ENCODE results near the gene ATP8A2. TPM values are rescaled to one million over a fixed set of nuclear protein-coding genes. Genes with fewer than 3 reads are reported as not detected.

ATP8A2 gene
- total RNA-seq, 1 experiment from 2014 or later, result 5.2 TPM

DNA sequence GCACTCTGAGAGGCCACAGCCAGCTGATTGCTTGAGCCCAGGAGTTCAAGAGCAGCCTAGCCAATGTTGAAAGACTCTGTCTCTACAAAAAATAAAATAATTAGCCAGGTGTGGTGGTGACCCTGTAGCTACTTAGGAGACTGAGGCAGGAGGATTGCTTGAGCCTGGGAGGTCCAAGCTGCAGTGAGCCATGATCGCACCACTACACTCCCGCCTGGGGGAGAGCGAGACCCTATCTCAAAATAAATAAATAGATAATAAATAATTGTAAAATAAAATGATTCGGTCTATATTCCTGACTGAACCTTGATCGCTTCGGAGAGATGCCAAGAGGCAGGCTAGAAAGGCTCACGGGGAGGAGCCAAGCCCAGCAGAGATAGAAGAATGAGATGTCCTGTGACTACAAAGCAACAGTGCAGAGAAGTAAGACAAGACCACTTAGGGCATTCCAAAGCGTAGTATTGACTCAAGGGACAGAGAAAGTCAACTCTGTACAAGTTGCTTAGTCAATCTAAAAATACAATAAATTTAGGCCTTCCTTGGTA lies 667.2 kb downstream of the ATP8A2 start:
- Mint-ChIP-seq H3K4me1 (0 out of 2 replicates have a peak, but pooled peaks cover 4% of the 10 kb centered on the region), H3K36me3 (peaks cover 7% of the 10 kb centered on the region), H3K27me3 (ENCODE audit: low read depth) (no peaks in the 10 kb centered on the region), H3K27ac (no peak overlapping the region), H3K9me3 (peaks cover 7% of the 10 kb centered on the region), H3K4me3 (no peak overlapping the region)
- ATAC-seq (no peak), DNase-seq (ENCODE audit: low spot score) (no peak)
- ChIA-PET CTCF (interaction anchor here (3.1 kb wide), 1 partner anchor 209 kb away, joined by 19 read pairs; no protein-coding TSS in a partner anchor), POLR2A (no interaction called here)
- no peak for TF ChIP-seq HMGA2 (CRISPR knock-in tag; IDR thresholded peaks at IDR 0.05)

DNA sequence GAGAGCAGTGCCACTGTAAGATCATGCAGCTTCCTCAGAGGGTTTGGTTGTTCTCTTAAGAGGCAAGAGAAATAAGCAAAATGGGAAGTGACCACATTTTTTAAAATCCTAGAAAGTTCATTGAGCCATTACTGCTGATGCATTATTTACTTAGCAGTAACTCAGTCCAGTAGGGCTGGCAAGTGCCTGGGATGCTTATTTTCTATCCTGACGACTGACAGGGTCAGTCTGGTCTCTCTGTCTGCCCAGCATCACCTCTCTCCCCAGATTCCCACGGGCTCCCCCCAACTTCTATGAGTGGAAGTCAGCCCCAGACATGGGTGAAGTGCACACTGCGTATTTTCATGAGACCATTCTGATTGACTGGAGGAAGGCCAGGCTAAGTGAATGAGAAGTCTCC lies 669.7 kb downstream of the ATP8A2 start:
- no peak for ATAC-seq
- DNase-seq (ENCODE audit: low spot score), result no peak
- no peak for TF ChIP-seq ZNF396 (CRISPR knock-in tag; IDR thresholded peaks at IDR 0.05; ENCODE audit: borderline replicate concordance)
- TF ChIP-seq, protein P1, sequence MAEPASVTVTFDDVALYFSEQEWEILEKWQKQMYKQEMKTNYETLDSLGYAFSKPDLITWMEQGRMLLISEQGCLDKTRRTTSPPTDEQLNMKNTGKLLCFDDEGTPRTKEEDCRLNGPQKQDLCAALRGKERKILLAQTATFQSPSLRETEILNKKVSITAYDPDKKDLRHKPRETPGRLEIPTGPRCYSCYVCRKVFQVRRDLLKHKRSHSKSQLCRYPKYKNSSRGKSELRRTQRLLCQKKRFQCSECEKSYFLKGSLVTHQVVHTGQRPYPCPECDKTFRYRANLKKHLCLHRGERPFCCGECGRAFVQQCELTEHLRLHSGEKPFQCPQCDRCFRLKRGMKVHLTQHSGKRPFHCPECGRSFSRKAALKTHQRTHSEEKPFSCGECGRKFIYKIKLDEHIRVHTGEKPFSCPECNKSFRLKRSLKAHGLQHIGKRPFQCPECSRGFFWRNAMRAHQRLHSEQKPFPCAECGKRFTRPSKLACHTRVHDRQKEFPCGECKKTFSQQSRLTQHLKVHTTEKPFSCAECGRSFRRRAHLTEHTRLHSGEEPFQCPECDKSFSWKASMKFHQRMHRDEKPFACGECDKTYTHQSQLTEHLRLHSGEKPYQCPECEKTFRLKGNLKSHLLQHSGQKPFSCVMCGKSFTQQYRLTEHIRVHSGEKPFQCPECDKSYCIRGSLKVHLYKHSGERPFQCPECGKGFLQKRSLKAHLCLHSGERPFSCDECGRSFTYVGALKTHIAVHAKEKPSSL (CRISPR knock-in tag; conservative IDR thresholded peaks at IDR 0.05), result no peak
- no peak for TF ChIP-seq ELF4 (CRISPR knock-in tag; IDR thresholded peaks at IDR 0.05; ENCODE audit: low read depth)
- TF ChIP-seq, protein P2, sequence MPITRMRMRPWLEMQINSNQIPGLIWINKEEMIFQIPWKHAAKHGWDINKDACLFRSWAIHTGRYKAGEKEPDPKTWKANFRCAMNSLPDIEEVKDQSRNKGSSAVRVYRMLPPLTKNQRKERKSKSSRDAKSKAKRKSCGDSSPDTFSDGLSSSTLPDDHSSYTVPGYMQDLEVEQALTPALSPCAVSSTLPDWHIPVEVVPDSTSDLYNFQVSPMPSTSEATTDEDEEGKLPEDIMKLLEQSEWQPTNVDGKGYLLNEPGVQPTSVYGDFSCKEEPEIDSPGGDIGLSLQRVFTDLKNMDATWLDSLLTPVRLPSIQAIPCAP (CRISPR knock-in tag; IDR thresholded peaks at IDR 0.05), result no peak
- TF ChIP-seq ZNF138 (CRISPR knock-in tag; conservative IDR thresholded peaks at IDR 0.05), result no peak
- TF ChIP-seq ZNF263 (CRISPR knock-in tag; IDR thresholded peaks at IDR 0.05; ENCODE audit: low read depth), result no peak
- no peak for TF ChIP-seq NFATC4 (CRISPR knock-in tag; IDR thresholded peaks at IDR 0.05)
- TF ChIP-seq MXD4 (CRISPR knock-in tag; IDR thresholded peaks at IDR 0.05; ENCODE audit: borderline replicate concordance), result no peak
- TF ChIP-seq HMGA2 (CRISPR knock-in tag; IDR thresholded peaks at IDR 0.05), result no peak
- TF ChIP-seq ESRRA (CRISPR knock-in tag; IDR thresholded peaks at IDR 0.05; ENCODE audit: borderline replicate concordance), result no peak
- TF ChIP-seq, protein P3, sequence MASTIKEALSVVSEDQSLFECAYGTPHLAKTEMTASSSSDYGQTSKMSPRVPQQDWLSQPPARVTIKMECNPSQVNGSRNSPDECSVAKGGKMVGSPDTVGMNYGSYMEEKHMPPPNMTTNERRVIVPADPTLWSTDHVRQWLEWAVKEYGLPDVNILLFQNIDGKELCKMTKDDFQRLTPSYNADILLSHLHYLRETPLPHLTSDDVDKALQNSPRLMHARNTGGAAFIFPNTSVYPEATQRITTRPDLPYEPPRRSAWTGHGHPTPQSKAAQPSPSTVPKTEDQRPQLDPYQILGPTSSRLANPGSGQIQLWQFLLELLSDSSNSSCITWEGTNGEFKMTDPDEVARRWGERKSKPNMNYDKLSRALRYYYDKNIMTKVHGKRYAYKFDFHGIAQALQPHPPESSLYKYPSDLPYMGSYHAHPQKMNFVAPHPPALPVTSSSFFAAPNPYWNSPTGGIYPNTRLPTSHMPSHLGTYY (CRISPR knock-in tag; IDR thresholded peaks at IDR 0.05), result no peak
- no peak for TF ChIP-seq PRRX2 (CRISPR knock-in tag; IDR thresholded peaks at IDR 0.05)
- TF ChIP-seq NR3C1 (CRISPR knock-in tag; conservative IDR thresholded peaks at IDR 0.05; ENCODE audit: low read depth), result no peak
- TF ChIP-seq SOX15 (CRISPR knock-in tag; IDR thresholded peaks at IDR 0.05), result no peak
- TF ChIP-seq, protein P4, sequence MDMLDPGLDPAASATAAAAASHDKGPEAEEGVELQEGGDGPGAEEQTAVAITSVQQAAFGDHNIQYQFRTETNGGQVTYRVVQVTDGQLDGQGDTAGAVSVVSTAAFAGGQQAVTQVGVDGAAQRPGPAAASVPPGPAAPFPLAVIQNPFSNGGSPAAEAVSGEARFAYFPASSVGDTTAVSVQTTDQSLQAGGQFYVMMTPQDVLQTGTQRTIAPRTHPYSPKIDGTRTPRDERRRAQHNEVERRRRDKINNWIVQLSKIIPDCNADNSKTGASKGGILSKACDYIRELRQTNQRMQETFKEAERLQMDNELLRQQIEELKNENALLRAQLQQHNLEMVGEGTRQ (CRISPR knock-in tag; IDR thresholded peaks at IDR 0.05), result no peak
- TF ChIP-seq, protein P5, sequence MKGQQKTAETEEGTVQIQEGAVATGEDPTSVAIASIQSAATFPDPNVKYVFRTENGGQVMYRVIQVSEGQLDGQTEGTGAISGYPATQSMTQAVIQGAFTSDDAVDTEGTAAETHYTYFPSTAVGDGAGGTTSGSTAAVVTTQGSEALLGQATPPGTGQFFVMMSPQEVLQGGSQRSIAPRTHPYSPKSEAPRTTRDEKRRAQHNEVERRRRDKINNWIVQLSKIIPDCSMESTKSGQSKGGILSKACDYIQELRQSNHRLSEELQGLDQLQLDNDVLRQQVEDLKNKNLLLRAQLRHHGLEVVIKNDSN (CRISPR knock-in tag; IDR thresholded peaks at IDR 0.05), result no peak
- TF ChIP-seq MYBL2 (CRISPR knock-in tag; IDR thresholded peaks at IDR 0.05), result no peak
- TF ChIP-seq, protein P6, sequence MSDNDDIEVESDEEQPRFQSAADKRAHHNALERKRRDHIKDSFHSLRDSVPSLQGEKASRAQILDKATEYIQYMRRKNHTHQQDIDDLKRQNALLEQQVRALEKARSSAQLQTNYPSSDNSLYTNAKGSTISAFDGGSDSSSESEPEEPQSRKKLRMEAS (CRISPR knock-in tag; IDR thresholded peaks at IDR 0.05), result no peak
- no peak for TF ChIP-seq TCF7 (CRISPR knock-in tag; IDR thresholded peaks at IDR 0.05; ENCODE audit: low read depth)
- Mint-ChIP-seq H3K27me3 (ENCODE audit: low read depth) (no peaks in the 10 kb centered on the region), H3K27ac (no peak overlapping the region), H3K4me3 (no peak overlapping the region), H3K36me3 (peaks cover 13% of the 10 kb centered on the region), H3K4me1 (0 out of 2 replicates have a peak, but pooled peaks cover 4% of the 10 kb centered on the region), H3K9me3 (peaks cover 2% of the 10 kb centered on the region; the same call in 1 of the 2 replicates)
- POLR2A ChIA-PET, result no interaction called here
- CTCF ChIA-PET, result no interaction called here

All from WTC11 (cell line).